Spleen (tissue), 7 donors: Measurements from ENCODE around the gene ZNF438.

Experiments used
- POLR2A ChIP-seq, 3 donors: fragments of 450-650 bp; IDR thresholded peaks; one replicate each; pipeline ENCODE4 v1.5.1; 2017; ENCODE audit warnings: antibody characterized with exemption in 3 of 3, mild to moderate bottlenecking in 1 of 3
- TF ChIP-seq, protein P1 (sequence below), 11 experiments: fragments of 200-600 bp in 7 of 11; fragments of 450-650 bp in 4 of 11; sonication (generic) in 4 of 11; IDR thresholded peaks in 8 of 11; conservative IDR thresholded peaks in 3 of 11; 1 replicate in 7 of 11; 2 replicates in 4 of 11; pipeline versions ENCODE4 v1.4.0 to v1.8.0; 2016 to 2021; ENCODE audit warnings: antibody characterized with exemption in 11 of 11, inconsistent platforms in 4 of 11, mild to moderate bottlenecking in 1 of 11
- donor health status: DM: no; HTN: no; CAD: no; lungs with moderate emphysema.
- donor health status: DM: no; HTN: no; CAD: no.
- donor health status: DM: no; HTN: no; CAD: no.

DNA sequence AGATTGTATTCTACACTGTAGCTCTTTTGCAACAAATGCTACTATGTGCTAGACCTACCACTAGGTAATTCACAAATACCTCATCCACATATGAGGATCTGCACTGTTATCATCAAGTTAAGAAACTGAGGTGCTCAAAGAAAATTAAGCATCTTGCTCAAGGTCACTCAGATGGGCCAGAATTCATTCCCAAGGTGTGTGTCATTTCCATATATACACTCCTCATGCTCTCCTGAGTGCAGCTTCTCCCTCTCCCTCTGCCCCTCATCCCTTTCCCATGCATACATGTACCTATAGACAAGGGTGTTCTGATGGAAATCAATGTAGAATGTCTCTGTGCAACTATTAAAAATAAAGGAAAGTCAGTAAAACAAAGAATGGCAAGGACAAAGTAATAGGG lies 146.2 kb downstream of the ZNF438 start:
- TF ChIP-seq, protein P1, sequence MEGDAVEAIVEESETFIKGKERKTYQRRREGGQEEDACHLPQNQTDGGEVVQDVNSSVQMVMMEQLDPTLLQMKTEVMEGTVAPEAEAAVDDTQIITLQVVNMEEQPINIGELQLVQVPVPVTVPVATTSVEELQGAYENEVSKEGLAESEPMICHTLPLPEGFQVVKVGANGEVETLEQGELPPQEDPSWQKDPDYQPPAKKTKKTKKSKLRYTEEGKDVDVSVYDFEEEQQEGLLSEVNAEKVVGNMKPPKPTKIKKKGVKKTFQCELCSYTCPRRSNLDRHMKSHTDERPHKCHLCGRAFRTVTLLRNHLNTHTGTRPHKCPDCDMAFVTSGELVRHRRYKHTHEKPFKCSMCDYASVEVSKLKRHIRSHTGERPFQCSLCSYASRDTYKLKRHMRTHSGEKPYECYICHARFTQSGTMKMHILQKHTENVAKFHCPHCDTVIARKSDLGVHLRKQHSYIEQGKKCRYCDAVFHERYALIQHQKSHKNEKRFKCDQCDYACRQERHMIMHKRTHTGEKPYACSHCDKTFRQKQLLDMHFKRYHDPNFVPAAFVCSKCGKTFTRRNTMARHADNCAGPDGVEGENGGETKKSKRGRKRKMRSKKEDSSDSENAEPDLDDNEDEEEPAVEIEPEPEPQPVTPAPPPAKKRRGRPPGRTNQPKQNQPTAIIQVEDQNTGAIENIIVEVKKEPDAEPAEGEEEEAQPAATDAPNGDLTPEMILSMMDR (IDR thresholded peaks at IDR 0.05 in 8 of 11, conservative IDR thresholded peaks at IDR 0.05 in 3 of 11) = no peak
- no peak for TF ChIP-seq POLR2A (IDR thresholded peaks at IDR 0.05)
